Measurements from ENCODE around the gene UVSSA.

DNA sequence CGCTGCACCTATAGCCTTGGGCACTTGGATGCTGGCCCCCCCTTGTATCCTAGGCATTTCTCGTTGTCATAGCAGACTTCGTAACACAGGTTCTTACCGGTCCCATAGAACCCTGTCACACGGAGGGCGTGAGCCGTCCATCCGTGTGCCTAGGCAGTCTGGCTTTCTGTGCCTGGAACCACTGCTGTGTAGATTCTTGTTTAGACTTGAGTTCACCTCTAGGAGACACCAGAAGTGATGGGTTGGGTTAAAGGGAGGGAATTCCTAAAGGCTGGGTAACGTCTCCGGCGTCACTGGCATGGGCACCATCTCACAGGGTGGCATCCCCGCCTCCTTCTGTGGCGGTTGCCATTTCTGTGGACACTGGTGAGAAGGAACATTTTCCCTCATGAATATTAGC, 72.7 kb downstream of the UVSSA start:
- no peak for TF ChIP-seq EZH2 (IDR thresholded peaks at IDR 0.05; ENCODE audit: insufficient read depth, poor library complexity, severe bottlenecking)
- no peak for TF ChIP-seq EZH2phosphoT487 (IDR thresholded peaks at IDR 0.05; ENCODE audit: insufficient read depth, low read depth)
